Body of pancreas (tissue), 4 donors: ENCODE results near the gene PTER.

Source experiments
- CTCF ChIP-seq, 7 experiments: fragments of 450-650 bp in 4 of 7; fragments of 200-600 bp in 3 of 7; sonication (generic) in 3 of 7; IDR thresholded peaks; one replicate each; pipeline ENCODE4 v1.5.1; 2016 to 2019; ENCODE audit warnings: antibody characterized with exemption in 7 of 7
- POLR2A ChIP-seq, 3 donors: fragments of 450-650 bp; IDR thresholded peaks; one replicate each; pipeline ENCODE4 v1.6.1; 2016; ENCODE audit warnings: antibody characterized with exemption in 3 of 3, mild to moderate bottlenecking in 2 of 3

GRCh38 chr10:16472828-16473227 is 36.0 kb downstream of the PTER start:
- TF ChIP-seq CTCF (IDR thresholded peaks at IDR 0.05) (no peak), POLR2A (IDR thresholded peaks at IDR 0.05) (no peak)
